Measurements from ENCODE around the gene CRYL1.
A peak's percentile ranks its signal among the peaks of the same experiment; 100 is the strongest.

Gene CRYL1

GRCh38 chr13:20482275-20482761 is 43.3 kb downstream of the CRYL1 start (continued):
- TF ChIP-seq PRDM4 (tag by site-specific recombination; IDR thresholded peaks at IDR 0.05) (peak; percentile 48; the same call in 1 of the 2 replicates), ZNF362 (tag by site-specific recombination; IDR thresholded peaks at IDR 0.05) (no peak), ZNF701 (tag by site-specific recombination; IDR thresholded peaks at IDR 0.05) (no peak), ZNF544 (tag by site-specific recombination; IDR thresholded peaks at IDR 0.05) (no peak), ZNF112 (tag by site-specific recombination; IDR thresholded peaks at IDR 0.05) (no peak), WT1 (tag by site-specific recombination; IDR thresholded peaks at IDR 0.05) (no peak), ZBTB26 (tag by site-specific recombination; optimal IDR thresholded peaks at IDR 0.05) (peak; percentile 30), ZNF837 (tag by site-specific recombination; IDR thresholded peaks at IDR 0.05) (no peak), ZNF335 (tag by site-specific recombination; conservative IDR thresholded peaks at IDR 0.05) (no peak), ZFP3 (tag by site-specific recombination; IDR thresholded peaks at IDR 0.05; ENCODE audit: low read depth) (no peak), ZNF558 (tag by site-specific recombination; IDR thresholded peaks at IDR 0.05) (no peak), ATF2 (tag by site-specific recombination; IDR thresholded peaks at IDR 0.05; ENCODE audit: low read depth) (no peak), ZNF473 (tag by site-specific recombination; IDR thresholded peaks at IDR 0.05) (no peak), ZNF571 (tag by site-specific recombination; IDR thresholded peaks at IDR 0.05) (no peak), SALL2 (tag by site-specific recombination; IDR thresholded peaks at IDR 0.05; ENCODE audit: borderline replicate concordance) (no peak), ZNF354C (tag by site-specific recombination; IDR thresholded peaks at IDR 0.05; ENCODE audit: borderline replicate concordance, low read depth) (no peak), ZNF138 (tag by site-specific recombination; IDR thresholded peaks at IDR 0.05; ENCODE audit: borderline replicate concordance) (no peak), MEIS1 (CRISPR knock-in tag; IDR thresholded peaks at IDR 0.05; ENCODE audit: borderline replicate concordance) (no peak), ZBTB11 (tag by site-specific recombination; conservative IDR thresholded peaks at IDR 0.05; ENCODE audit: low read depth) (no peak), ZNF623 (tag by site-specific recombination; IDR thresholded peaks at IDR 0.05) (no peak), ZNF792 (tag by site-specific recombination; IDR thresholded peaks at IDR 0.05) (no peak), PBX3 (CRISPR knock-in tag; IDR thresholded peaks at IDR 0.05) (no peak), ZNF645 (tag by site-specific recombination; IDR thresholded peaks at IDR 0.05) (no peak), ZNF660 (tag by site-specific recombination; IDR thresholded peaks at IDR 0.05) (0 out of 2 replicates have a peak, but pooled peaks have one; percentile 9), ZNF513 (tag by site-specific recombination; IDR thresholded peaks at IDR 0.05) (no peak), ZNF391 (tag by site-specific recombination; IDR thresholded peaks at IDR 0.05; ENCODE audit: borderline replicate concordance, low read depth) (no peak), ZNF664 (tag by site-specific recombination; IDR thresholded peaks at IDR 0.05) (no peak)
